Activated T-cell treated with anti-CD3 and anti-CD28 coated beads for 1 hour (primary cell): ENCODE results near the gene MBLAC1.
A peak's percentile ranks its signal among the peaks of the same experiment; 100 is the strongest.

ENCODE experiments used
- DNase-seq: peaks from one replicate; pipeline ENCODE4 v3.0.0-alpha.2; 2020; ENCODE audit warnings: low read depth

Gene MBLAC1

GRCh38 chr7:100173806-100174495 is 47.2 kb downstream of the MBLAC1 start:
- DNase-seq = no peak

DNA sequence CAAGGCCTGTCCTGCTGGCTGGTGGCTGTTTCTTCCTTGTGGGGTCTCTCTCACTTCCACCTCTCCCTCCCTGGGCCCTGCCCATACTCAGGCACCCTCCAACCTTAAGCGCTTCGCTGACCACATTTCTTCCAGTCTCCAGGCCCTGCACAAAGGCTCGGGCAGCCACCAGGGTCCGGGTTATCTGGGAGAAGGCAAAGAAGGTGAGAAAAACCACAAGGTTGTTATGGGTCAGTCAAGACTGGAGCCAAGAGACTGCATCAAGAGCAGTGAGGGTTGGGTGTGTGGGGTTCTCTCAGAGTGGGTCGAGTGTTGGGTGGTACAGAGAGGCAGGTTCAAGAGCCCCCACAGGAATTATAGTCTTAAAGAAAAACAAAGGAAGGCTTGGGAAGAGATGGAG is 47.8 kb downstream of the MBLAC1 start:
- no peak for DNase-seq

DNA sequence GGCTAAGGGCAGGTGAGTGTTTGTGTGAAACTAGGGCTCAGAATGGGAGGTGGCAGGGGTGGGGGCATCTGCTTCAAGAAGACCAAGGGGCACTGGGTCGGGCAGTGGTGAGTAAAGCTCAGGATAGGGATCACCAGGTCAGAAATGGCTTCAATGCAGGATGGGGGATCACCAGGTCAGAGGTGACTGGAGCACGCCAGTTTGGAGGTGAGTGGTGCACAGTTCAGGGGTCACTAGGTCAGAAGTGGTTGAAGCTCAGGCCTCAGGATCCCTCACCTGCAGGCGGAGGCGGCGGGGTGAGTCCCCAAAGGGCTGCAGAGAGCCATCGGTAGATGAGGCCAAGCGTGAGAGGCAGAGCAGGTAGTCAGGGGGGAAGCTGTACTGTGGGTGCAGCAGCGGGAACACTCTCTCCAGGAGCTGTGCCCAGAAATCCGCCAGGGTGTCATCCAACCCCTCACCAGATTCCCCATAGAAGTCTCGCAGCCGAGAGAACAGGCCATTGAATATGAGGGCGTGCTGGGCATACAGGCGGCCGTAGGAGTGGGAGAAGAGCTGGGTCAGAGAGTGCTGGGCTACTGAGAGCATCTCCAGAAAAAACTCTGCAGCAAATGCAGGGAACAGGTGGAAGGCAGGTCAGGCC is 48.6 kb downstream of the MBLAC1 start:
- no peak for DNase-seq

GRCh38 chr7:100176096-100177044 is 49.6 kb downstream of the MBLAC1 start:
- no peak for DNase-seq

DNA sequence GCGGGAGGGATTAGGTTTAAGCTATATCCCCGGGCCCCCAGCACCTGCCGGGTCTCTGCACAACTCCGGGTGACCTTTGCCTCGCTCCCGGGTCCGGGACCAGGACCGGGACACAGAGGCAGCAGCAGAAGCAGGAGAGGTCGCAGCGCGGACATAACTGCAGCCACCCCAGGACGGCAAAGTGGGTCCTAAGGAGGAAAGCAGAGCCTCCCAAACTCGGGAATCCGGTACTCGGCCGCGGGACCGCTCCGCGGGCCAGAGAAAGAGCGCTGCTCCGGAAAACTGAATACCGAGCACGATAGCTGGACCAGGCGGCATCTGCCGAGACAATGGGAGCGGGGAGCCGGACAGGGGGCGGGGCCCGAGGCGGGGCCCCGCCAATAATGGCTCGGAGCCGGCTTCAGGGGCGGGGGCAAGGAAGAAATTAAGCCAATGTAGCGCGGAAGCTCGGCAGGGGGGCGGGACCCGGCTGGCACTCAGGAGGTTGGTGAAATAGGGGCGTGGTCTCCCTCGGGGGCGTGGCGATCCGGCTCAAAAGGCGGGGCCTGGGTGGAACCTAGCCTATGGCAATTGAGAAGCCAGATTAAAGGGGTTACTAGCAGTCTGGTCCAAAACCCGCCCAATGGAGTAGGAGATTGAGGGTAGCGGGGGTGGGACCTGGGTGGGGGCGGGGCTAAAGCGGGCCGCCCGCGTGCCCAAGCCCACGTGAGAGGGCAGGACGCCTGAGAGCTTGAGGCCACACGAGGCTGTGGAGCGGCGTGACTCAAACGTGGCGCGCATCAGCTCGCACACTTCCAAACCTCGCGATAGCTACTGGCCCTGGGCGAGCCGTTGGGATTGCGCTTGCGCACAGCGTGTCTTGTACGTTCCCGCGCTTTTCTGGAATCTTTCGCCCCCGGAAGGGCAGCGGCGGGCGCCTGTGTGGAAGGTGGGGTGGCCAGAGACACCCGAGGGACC is 50.6 kb downstream of the MBLAC1 start, which contains the start of the genes GPC2 and STAG3:
GPC2 (minus strand) TSS at position 337 of the 957 bp plus-strand sequence; CDS start at position 155, 182 bp downstream.
STAG3 (plus strand) TSS at position 874 of the 957 bp plus-strand sequence. CDS start 2,639 bp downstream, outside the sequence.
- DNase-seq = peak; percentile 96
